Neutrophil (primary cell): Measurements from ENCODE around the gene REPS2.
"Not testable (repeated sequence)": the region's sequence is repeated elsewhere in the genome, so short reads cannot be mapped to it uniquely, and the experiment has no call there.

Experiments
- H3K27ac ChIP-seq: fragments of 200-600 bp; sonication (generic); 2 replicates; pipeline ENCODE4 v1.5.1; 2016; ENCODE audit warnings: mild to moderate bottlenecking, moderate library complexity
- H3K27me3 ChIP-seq: fragments of 200-600 bp; sonication (generic); 2 replicates; pipeline ENCODE4 v1.6.0; 2016; ENCODE audit warnings: mild to moderate bottlenecking
- H3K36me3 ChIP-seq: fragments of 200-600 bp; sonication (generic); 2 replicates; pipeline ENCODE4 v1.5.1; 2017
- H3K4me1 ChIP-seq, 2 experiments: fragments of 200-600 bp in 1 of 2; sonication (generic) in 1 of 2; 1 replicate in 1 of 2; 2 replicates in 1 of 2; pipeline versions ENCODE4 v1.5.1 to v1.6.1; 2013 to 2016; ENCODE audit warnings: low read depth in 1 of 2, low read length in 1 of 2, mild to moderate bottlenecking in 1 of 2, moderate library complexity in 1 of 2; ENCODE audit not compliant: control insufficient read depth in 1 of 2, insufficient read depth in 1 of 2
- H3K4me3 ChIP-seq, 2 experiments: fragments of 200-600 bp in 1 of 2; sonication (generic) in 1 of 2; 1 replicate in 1 of 2; 2 replicates in 1 of 2; pipeline ENCODE4 v1.5.1; 2013 to 2016; ENCODE audit warnings: low read depth in 1 of 2, low read length in 1 of 2, mild to moderate bottlenecking in 1 of 2, moderate library complexity in 1 of 2
- H3K9me3 ChIP-seq: fragments of 200-600 bp; sonication (generic); 2 replicates; pipeline ENCODE4 v1.5.1; 2016
- TF ChIP-seq, protein P1 (sequence below): fragments of 200-600 bp; sonication (generic); IDR thresholded peaks from 2 replicates; pipeline ENCODE4 v1.5.1; 2016; ENCODE audit warnings: antibody characterized with exemption

Gene REPS2

DNA sequence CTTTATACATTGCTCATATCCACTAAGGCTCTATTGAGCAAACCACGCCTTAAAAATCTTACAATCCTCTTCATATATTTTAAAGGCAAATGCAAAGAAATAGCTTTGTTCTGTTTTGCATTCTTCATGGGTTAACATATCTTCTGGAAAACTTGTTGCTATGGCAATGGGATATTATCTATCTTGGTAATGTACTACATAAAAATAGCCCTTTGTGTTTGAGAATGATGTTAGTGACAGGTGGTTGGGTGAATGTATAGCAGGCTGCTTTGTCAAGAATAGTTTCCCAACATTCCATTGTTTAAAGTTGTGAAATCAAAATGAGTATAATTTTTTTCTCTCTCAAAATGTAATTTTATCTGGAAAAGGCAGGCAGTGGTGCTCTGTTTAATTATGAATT, 16.8 kb downstream of the REPS2 start:
- no peak overlapping the region for H3K27ac ChIP-seq
- no peak overlapping the region for H3K4me3 ChIP-seq

DNA sequence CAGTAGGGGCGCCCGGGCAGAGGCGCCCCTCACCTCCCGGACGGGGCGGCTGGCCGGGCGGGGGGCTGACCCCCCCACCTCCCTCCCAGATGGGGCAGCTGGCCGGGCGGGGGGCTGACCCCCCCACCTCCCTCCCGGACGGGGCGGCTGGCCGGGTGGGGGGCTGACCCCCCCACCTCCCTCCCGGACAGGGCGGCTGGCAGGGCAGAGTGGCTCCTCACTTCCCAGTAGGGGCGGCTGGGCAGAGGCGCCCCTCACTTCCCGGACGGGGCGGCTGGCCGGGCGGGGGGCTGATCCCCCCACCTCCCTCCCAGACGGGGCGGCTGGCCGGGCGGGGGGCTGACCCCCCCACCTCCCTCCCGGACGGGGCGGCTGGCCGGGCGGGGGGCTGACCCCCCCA, 18.5 kb downstream of the REPS2 start:
- H3K36me3 ChIP-seq, H3K4me1 ChIP-seq: not testable (repeated sequence)

More for the DNA sequence above, 16.8 kb downstream of the REPS2 start:
- no peaks in the 10 kb centered on the region for H3K4me1 ChIP-seq
- TF ChIP-seq, protein P1, sequence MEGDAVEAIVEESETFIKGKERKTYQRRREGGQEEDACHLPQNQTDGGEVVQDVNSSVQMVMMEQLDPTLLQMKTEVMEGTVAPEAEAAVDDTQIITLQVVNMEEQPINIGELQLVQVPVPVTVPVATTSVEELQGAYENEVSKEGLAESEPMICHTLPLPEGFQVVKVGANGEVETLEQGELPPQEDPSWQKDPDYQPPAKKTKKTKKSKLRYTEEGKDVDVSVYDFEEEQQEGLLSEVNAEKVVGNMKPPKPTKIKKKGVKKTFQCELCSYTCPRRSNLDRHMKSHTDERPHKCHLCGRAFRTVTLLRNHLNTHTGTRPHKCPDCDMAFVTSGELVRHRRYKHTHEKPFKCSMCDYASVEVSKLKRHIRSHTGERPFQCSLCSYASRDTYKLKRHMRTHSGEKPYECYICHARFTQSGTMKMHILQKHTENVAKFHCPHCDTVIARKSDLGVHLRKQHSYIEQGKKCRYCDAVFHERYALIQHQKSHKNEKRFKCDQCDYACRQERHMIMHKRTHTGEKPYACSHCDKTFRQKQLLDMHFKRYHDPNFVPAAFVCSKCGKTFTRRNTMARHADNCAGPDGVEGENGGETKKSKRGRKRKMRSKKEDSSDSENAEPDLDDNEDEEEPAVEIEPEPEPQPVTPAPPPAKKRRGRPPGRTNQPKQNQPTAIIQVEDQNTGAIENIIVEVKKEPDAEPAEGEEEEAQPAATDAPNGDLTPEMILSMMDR: no peak
- H3K36me3 ChIP-seq: no peaks in the 10 kb centered on the region
- H3K27me3 ChIP-seq: no peaks in the 10 kb centered on the region
- no peaks in the 10 kb centered on the region for H3K9me3 ChIP-seq

GRCh38 chrX:16966752-16967448, 20.4 kb downstream of the REPS2 start:
- H3K9me3 ChIP-seq: no peaks in the 10 kb centered on the region
- no peaks in the 10 kb centered on the region for H3K4me1 ChIP-seq
- no peak overlapping the region for H3K4me3 ChIP-seq
- H3K36me3 ChIP-seq: no peaks in the 10 kb centered on the region
- TF ChIP-seq, protein P1: no peak
- no peaks in the 10 kb centered on the region for H3K27me3 ChIP-seq
- H3K27ac ChIP-seq: no peak overlapping the region

More for the DNA sequence above, 18.5 kb downstream of the REPS2 start:
- not testable (repeated sequence) for H3K27ac ChIP-seq, H3K9me3 ChIP-seq, H3K4me3 ChIP-seq, H3K27me3 ChIP-seq

DNA sequence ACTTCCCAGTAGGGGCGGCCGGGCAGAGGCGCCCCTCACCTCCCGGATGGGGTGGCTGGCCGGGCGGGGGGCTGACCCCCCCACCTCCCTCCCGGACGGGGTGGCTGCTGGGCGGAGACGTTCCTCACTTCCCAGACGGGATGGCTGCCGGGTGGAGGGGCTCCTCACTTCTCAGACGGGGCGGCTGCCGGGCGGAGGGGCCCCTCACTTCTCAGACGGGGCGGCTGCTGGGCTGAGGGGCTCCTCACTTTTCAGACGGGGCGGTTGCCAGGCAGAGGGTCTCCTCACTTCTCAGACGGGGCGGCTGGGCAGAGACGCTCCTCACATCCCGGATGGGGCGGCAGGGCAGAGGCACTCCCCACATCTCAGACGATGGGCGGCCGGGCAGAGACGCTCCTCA, 22.3 kb downstream of the REPS2 start:
- not testable (repeated sequence) for H3K27ac ChIP-seq, H3K4me3 ChIP-seq, H3K4me1 ChIP-seq, H3K36me3 ChIP-seq, H3K9me3 ChIP-seq, H3K27me3 ChIP-seq

DNA sequence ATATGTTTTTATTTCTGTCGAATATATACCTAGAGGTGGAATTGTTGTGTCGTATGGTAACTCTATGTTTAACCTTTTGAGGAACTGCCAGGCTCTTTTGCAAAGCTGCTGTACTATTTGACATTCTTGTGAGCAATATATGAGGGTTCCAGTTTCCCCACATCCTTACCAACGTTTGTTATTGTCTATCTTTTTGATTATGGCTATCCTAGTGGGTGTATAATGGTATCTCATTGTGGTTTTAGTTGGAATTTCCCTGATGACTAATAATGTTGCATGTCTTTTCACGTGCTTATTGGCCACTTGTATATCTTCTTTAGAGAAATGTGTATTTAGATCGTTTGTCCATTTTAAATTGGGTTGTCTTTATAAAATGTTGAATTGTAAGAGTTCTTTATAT, 24.5 kb downstream of the REPS2 start:
- no peaks in the 10 kb centered on the region for H3K9me3 ChIP-seq
- no peaks in the 10 kb centered on the region for H3K27me3 ChIP-seq
- H3K27ac ChIP-seq: no peak overlapping the region
- no peaks in the 10 kb centered on the region for H3K4me1 ChIP-seq
- TF ChIP-seq, protein P1: no peak
- H3K4me3 ChIP-seq: no peak overlapping the region
- no peaks in the 10 kb centered on the region for H3K36me3 ChIP-seq

- Histone ChIP-seq H3K36me3 (no peaks in the 10 kb centered on the region), H3K9me3 (no peaks in the 10 kb centered on the region), H3K4me3 (no peak overlapping the region), H3K27ac (no peak overlapping the region), H3K4me1 (no peaks in the 10 kb centered on the region), H3K27me3 (no peaks in the 10 kb centered on the region)
- TF ChIP-seq, protein P1: no peak
Measured at GRCh38 chrX:16971694-16972093, 25.2 kb downstream of the REPS2 start.
